HG02970 (cell line): Measurements from ENCODE around the gene FAM32A.
"Not testable (repeated sequence)": the region's sequence is repeated elsewhere in the genome, so short reads cannot be mapped to it uniquely, and the experiment has no call there.

Experiments used
- ATAC-seq: cut with Tn5 transposase; IDR thresholded peaks from one replicate; pipeline ENCODE4 v1.9.1; 2021; ENCODE audit warnings: mild to moderate bottlenecking, moderate library complexity, moderate number of reproducible peaks; ENCODE audit not compliant: unreplicated experiment, low FRiP score

FAM32A gene

GRCh38 chr19:16161840-16162239 lies 23.4 kb upstream of the FAM32A start:
- no peak for ATAC-seq

DNA sequence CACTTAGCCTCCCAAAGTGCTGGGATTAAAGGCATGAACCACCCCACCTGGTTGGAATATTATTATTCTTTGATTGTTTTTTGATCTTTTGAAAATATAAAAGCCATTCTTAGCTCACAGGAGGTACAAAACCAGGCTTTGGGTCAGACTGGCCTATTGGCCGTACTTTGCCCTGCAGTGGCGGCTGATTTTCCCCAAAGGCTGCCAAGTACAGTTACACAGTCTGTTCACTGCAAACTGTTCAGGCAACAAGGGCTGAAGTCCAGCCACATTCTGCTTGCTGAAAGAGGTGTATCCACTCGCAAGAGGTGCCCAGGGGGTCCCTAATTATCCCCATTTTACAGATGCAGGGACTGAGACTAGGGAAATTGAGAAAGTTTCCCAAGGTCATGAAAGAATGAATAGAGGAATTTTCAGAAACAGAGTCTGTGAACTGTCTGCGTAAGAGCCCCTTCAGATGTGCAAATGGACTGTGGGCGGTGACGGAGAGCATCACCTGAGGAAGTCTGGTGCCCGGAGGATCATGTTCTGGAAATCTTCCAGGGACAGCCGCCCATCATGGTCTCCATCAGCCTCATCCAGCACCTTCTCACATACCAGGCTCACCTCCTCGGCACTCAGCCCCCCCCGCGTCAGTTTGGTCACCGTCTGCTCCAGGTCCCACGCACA lies 20.9 kb upstream of the FAM32A start:
- ATAC-seq, result no peak

DNA sequence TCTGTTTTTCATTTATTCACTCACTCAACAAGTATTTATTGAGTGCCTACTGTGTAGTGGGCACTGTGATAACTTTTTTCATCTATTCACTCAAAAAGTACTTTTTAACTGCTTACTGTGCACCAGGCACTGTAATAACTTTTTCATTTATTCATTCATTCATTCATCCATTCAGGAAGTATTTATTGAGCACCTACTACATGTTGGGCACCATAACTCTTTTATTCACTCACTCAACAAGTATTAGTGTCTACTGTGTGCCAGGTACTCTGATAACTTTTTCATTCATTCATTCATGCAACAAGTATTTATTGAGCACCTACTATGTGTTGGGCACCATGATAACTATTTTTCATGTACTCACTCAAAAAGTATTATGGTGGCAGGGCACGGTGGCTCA lies 18.8 kb upstream of the FAM32A start:
- no peak for ATAC-seq

DNA sequence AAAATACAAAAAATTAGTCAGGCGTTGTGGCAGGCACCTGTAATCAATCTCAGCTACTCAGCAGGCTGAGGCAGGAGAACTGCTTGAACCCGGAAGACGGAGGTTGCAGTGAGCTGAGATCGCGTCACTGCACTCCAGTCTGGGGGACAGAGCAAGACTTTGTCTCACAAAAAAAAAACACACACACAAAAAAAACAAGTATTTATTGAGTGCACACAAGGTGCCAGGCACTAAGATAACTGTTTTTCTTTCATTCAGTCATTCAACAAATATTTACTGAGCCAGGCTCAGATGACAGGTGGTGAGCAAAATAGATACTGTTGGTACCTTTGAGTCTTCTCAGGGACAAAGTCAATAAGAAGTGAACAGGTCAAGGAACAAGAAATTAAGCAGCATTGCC lies 18.2 kb upstream of the FAM32A start:
- no peak for ATAC-seq

GRCh38 chr19:16168465-16169081 lies 16.6 kb upstream of the FAM32A start:
- no peak for ATAC-seq

GRCh38 chr19:16170134-16170533 lies 15.1 kb upstream of the FAM32A start:
- no peak for ATAC-seq

GRCh38 chr19:16175954-16176353 lies 9.3 kb upstream of the FAM32A start:
- ATAC-seq, result no peak

GRCh38 chr19:16178866-16179265 lies 6.3 kb upstream of the FAM32A start:
- ATAC-seq, result not testable (repeated sequence)

DNA sequence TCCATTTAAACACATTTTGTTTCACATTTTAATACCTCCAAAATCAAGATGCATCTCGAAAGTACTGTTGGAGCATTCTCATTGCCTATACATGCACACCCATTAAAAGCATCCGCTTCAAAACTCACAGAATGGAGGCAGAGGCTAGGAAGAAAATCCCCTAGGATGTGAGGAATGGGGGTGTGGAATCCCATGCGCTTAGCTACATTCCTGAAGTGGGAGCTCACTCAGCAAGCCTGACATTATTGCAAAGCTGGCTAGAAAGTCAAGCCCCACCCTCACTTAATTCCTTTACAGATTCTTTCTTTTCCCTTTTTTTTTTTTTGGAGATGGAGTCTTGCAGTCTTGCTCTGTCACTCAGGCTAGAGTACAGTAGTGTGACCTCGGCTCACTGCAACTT lies 4.6 kb upstream of the FAM32A start:
- ATAC-seq, result no peak

GRCh38 chr19:16184665-16185122 lies 516 bp upstream of the FAM32A start:
- no peak for ATAC-seq

DNA sequence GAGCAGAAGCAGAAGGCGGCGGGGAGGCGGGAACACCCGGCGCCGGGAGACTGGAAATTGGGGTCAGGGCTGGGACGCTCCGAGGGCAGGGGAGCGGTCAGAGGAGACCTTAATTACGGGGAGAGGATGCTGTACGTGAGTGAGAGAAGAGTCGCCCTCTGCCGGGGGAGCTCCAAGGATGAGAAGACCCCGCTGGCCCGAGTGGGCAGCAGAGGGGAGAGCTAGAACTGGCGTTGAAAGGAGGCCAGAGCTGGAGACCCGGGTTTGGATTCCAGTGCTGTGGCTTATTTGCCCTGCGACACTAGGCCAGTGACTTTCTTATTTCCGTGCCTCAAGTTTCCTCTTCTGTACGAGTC lies 536 bp downstream of the FAM32A start:
- ATAC-seq, result peak; percentile 24

DNA sequence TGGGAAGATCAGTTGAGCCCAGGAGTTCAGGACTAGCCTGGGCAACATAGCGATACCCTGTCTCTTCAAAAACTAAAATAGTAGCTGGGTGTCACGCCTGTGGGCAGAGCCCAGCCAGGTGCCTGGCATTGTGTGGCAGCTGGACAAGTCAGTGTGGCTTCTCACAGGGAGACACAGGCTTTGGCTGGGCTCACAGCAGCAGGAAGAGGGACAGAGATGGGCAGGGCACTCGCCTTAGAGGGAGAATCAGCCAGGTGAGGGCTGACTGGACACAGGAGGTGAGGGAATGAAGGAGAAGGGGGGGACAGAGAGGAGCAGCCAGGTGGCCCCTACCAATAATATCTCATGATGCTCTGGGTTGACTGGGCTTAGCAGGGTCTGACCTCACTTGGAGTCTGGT lies 3.3 kb downstream of the FAM32A start:
- no peak for ATAC-seq

GRCh38 chr19:16190198-16190597 lies 5.0 kb downstream of the FAM32A start:
- no peak for ATAC-seq

GRCh38 chr19:16190736-16191135 lies 5.5 kb downstream of the FAM32A start:
- ATAC-seq, result no peak

DNA sequence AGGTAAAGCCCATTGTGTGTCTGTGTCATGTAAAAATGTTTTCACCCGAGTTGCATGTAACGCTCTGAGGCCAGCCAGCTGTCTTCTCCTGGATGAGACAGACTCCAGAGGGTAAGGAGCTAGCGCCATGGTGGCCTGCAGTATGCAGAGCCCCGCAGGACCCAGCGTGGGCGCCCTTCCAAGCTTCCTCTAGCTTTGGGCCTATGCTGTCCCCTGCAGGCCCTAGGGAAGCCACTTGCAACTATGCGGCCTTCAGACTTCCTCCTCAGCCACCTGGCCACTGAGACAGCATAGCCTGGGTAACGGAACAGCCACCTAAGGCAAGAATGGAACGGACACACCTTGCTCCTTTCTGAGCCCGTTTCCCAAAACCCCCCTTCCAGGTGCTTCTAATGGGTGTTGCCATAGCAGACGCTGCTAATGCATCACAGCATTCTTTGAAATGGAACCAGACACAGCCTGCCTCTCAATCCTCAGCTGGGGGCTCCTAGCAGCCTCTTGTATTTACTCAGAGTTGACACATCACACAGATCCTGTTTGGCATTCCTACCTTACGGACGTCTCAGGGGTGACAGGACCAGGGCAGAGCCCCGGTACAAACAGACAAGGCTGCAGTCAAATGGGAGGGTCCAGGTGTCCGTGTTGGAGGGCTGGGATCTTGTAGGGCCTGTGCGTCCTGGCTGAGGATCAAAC lies 6.2 kb downstream of the FAM32A start:
- no peak for ATAC-seq

GRCh38 chr19:16193466-16193865 lies 8.3 kb downstream of the FAM32A start:
- ATAC-seq, result no peak

- no peak for ATAC-seq
Observed at GRCh38 chr19:16197188-16197621, 12.0 kb downstream of the FAM32A start.

- peak; percentile 89 for ATAC-seq
Observed at GRCh38 chr19:16197622-16198369, 12.6 kb downstream of the FAM32A start, which contains the start of gene AP1M1. AP1M1 (plus strand) TSS chr19:16197911; CDS start chr19:16198027, 116 bp downstream.

DNA sequence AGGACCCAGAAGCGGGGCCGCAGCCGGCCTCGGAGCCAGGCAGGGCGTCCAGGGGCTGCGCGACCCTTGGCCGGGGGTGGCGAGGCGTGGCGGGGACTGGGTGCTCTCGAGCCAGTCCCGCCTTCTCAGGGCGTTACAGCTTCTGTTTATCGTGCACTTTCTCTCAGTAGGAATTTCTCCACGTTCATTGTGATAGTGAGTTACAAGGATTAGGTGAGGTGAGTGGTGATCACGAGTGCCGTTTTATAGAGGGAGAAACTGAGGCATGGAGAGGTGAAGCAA lies 13.1 kb downstream of the FAM32A start:
- peak; percentile 1 for ATAC-seq

- ATAC-seq, result no peak
Observed at GRCh38 chr19:16199275-16199932, 14.2 kb downstream of the FAM32A start.
